GM18519 (cell line): ENCODE data around the gene UBE2G1.
A peak's percentile ranks its signal among the peaks of the same experiment; 100 is the strongest.

Experiments used
- ATAC-seq: cut with Tn5 transposase; IDR thresholded peaks from one replicate; pipeline ENCODE4 v1.9.1; 2021; ENCODE audit warnings: mild to moderate bottlenecking, moderate library complexity; ENCODE audit not compliant: unreplicated experiment, low FRiP score

The UBE2G1 gene

GRCh38 chr17:4309897-4310296 is 56.6 kb downstream of the UBE2G1 start:
- no peak for ATAC-seq

GRCh38 chr17:4307179-4307930 is 59.1 kb downstream of the UBE2G1 start:
- no peak for ATAC-seq

- ATAC-seq, result no peak
These were observed 61.3 kb downstream of the UBE2G1 start for GRCh38 chr17:4305224-4305623.

- ATAC-seq, result no peak
These were observed 62.0 kb downstream of the UBE2G1 start for GRCh38 chr17:4304417-4305027.

- ATAC-seq, result no peak
These were observed 65.4 kb downstream of the UBE2G1 start for GRCh38 chr17:4301066-4301465.

GRCh38 chr17:4297351-4297750 is 69.1 kb downstream of the UBE2G1 start:
- no peak for ATAC-seq

GRCh38 chr17:4295686-4296085 is 70.8 kb downstream of the UBE2G1 start:
- ATAC-seq, result no peak

- ATAC-seq, result no peak
These were observed 72.9 kb downstream of the UBE2G1 start for GRCh38 chr17:4293572-4293971.

GRCh38 chr17:4287710-4288109 is 78.8 kb downstream of the UBE2G1 start:
- ATAC-seq, result no peak

GRCh38 chr17:4276514-4276913 is 90.0 kb downstream of the UBE2G1 start:
- no peak for ATAC-seq

GRCh38 chr17:4272972-4273368 is 93.5 kb downstream of the UBE2G1 start:
- ATAC-seq, result no peak

- ATAC-seq, result no peak
These were observed 94.1 kb downstream of the UBE2G1 start for GRCh38 chr17:4272213-4272971.

- ATAC-seq, result no peak
These were observed 95.7 kb downstream of the UBE2G1 start for GRCh38 chr17:4270736-4271135.

GRCh38 chr17:4269915-4270314 is 96.6 kb downstream of the UBE2G1 start:
- ATAC-seq, result no peak

- ATAC-seq, result no peak
These were observed 99.1 kb downstream of the UBE2G1 start for GRCh38 chr17:4267402-4267801.

- no peak for ATAC-seq
These were observed 99.9 kb downstream of the UBE2G1 start for GRCh38 chr17:4266550-4266949.

GRCh38 chr17:4263282-4264215 is 102.9 kb downstream of the UBE2G1 start, which contains the start of gene ANKFY1:
TSS of gene ANKFY1 (minus strand) at chr17:4263979. CDS start at chr17:4263941, 38 bp downstream.
- peak; percentile 81 for ATAC-seq

GRCh38 chr17:4262703-4263102 is 103.8 kb downstream of the UBE2G1 start:
- ATAC-seq, result no peak

GRCh38 chr17:4261452-4261851 is 105.0 kb downstream of the UBE2G1 start:
- ATAC-seq, result no peak

- no peak for ATAC-seq
These were observed 107.6 kb downstream of the UBE2G1 start for GRCh38 chr17:4258867-4259266.
